Hematopoietic multipotent progenitor cell treated with erythropoietin and hydrocortisone succinate and interleukin-3 and kit ligand, for 15 days (in vitro differentiated cells): ENCODE data around the gene ACER3.

ENCODE experiments used
- DNase-seq: peaks from one replicate; pipeline ENCODE4 v3.0.0-alpha.2; 2015; ENCODE audit warnings: low spot score

ACER3 gene

GRCh38 chr11:77074205-77074604, 213.5 kb downstream of the ACER3 start:
- no peak for DNase-seq

DNA sequence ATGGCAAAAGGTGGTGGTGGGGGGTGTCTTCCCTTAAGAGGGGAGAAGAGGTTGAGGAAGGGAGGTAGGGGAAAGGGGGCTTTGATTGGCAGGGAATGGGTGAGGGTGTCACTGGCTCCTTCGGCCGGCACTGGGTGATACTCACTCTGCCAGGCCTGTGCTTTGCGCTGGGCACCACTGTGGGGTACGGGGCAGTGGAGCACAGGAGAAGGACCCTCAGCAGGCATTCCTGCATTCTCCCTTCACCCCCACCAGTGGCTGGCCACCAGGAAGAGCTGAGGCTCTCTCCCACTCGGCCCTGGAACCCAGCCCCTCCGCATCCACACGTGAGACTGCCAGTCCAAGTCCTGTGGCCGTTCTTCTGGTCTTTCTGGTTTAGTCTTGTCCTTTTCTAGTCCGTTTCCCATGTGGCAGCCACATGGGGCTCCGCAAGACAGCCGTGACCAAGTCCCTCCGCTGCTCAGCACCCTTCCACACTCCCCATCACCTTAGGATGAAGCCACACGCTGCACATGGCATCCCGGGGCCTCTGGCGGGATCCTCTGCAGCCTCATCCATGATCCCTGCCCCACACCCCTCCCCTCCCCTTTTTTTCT, 214.0 kb downstream of the ACER3 start:
- no peak for DNase-seq

GRCh38 chr11:77075425-77075905, 214.7 kb downstream of the ACER3 start:
- DNase-seq, result no peak
